ENCODE measurements around the gene RGS17. TPM values are rescaled to one million over a fixed set of nuclear protein-coding genes. Genes with fewer than 3 reads are reported as not detected.

Gene RGS17
- total RNA-seq, 1 donor from 2014 or later: 8.1 TPM

GRCh38 chr6:153145591-153145990 is 14.5 kb upstream of the RGS17 start:
- Histone ChIP-seq H3K36me3 (no peaks in the 10 kb centered on the region), H3K9ac (no peak overlapping the region), H2AFZ (replicated peaks) (no peak overlapping the region), H3K4me1 (peaks cover 2% of the 10 kb centered on the region), H3K4me3 (no peak overlapping the region), H3K27ac (no peak overlapping the region), H3K79me2 (ENCODE audit: low read depth) (no peaks in the 10 kb centered on the region), H3F3A (ENCODE audit: low read depth) (no peaks in the 10 kb centered on the region), H3K4me2 (no peak overlapping the region), H3K27me3 (no peaks in the 10 kb centered on the region), H4K20me1 (ENCODE audit: low read depth) (no peaks in the 10 kb centered on the region), H3K9me3 (ENCODE audit: low read depth) (no peaks in the 10 kb centered on the region)
- Mint-ChIP-seq H3K9me3 (peaks cover 8% of the 10 kb centered on the region), H3K36me3 (no peaks in the 10 kb centered on the region), H3K27me3 (ENCODE audit: insufficient read depth, low read depth) (peaks cover 3% of the 10 kb centered on the region), H3K27ac (no peak overlapping the region), H3K4me3 (no peak overlapping the region), H3K4me1 (peaks cover 5% of the 10 kb centered on the region)
- no peak for TF ChIP-seq EZH2phosphoT487 (IDR thresholded peaks at IDR 0.05)
- no peak for TF ChIP-seq CTCF (IDR thresholded peaks at IDR 0.05)
- TF ChIP-seq EZH2 (IDR thresholded peaks at IDR 0.05): no peak
- DNase-seq (ENCODE audit: low spot score): no peak

GRCh38 chr6:153143200-153143599 is 12.1 kb upstream of the RGS17 start:
- Mint-ChIP-seq H3K27ac (no peak overlapping the region), H3K4me1 (peaks cover 3% of the 10 kb centered on the region), H3K27me3 (ENCODE audit: insufficient read depth, low read depth) (peaks cover 3% of the 10 kb centered on the region), H3K9me3 (peaks cover 3% of the 10 kb centered on the region), H3K4me3 (no peak overlapping the region), H3K36me3 (no peaks in the 10 kb centered on the region)
- no peaks in the 10 kb centered on the region for H3K36me3 ChIP-seq
- peaks cover 9% of the 10 kb centered on the region for H3F3A ChIP-seq (ENCODE audit: low read depth)
- no peak overlapping the region for H3K27ac ChIP-seq
- no peaks in the 10 kb centered on the region for H3K27me3 ChIP-seq
- no peak overlapping the region for H3K4me3 ChIP-seq
- no peak overlapping the region for H3K9ac ChIP-seq
- no peak overlapping the region for H3K4me2 ChIP-seq
- no peak for TF ChIP-seq CTCF (IDR thresholded peaks at IDR 0.05)
- no peak for TF ChIP-seq EZH2phosphoT487 (IDR thresholded peaks at IDR 0.05)
- TF ChIP-seq EZH2 (IDR thresholded peaks at IDR 0.05): no peak
- H4K20me1 ChIP-seq (ENCODE audit: low read depth): peaks cover 4% of the 10 kb centered on the region
- no peaks in the 10 kb centered on the region for H3K79me2 ChIP-seq (ENCODE audit: low read depth)
- no peak for DNase-seq (ENCODE audit: low spot score)
- peaks cover 14% of the 10 kb centered on the region for H3K4me1 ChIP-seq
- no peak overlapping the region for H2AFZ ChIP-seq (replicated peaks)
- no peaks in the 10 kb centered on the region for H3K9me3 ChIP-seq (ENCODE audit: low read depth)

DNA sequence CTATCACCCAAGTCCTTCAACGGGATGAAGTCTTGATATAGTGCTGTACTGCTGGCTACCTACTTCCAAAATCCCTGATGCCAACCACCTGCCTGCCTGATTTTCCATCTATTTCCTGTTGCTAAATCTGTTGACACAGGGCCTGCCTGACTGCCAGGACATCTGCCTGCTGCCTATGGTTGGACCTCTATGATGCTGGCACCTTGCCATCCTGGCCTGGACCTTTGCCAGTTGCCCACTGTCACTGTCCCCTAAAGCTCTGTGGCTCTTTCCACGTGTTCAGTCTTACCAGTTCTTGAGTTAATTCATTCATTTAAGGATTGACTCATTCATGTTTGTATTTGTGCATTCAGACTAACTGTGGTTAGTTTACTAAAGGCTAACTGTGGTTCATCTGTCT is 9.2 kb upstream of the RGS17 start:
- no peaks in the 10 kb centered on the region for H3K36me3 ChIP-seq
- peak overlapping the region; percentile 42 for H3K4me2 ChIP-seq
- H3K9me3 ChIP-seq (ENCODE audit: low read depth): no peaks in the 10 kb centered on the region
- no peak for DNase-seq (ENCODE audit: low spot score)
- peaks cover 9% of the 10 kb centered on the region for H3F3A ChIP-seq (ENCODE audit: low read depth)
- H3K36me3 Mint-ChIP-seq: no peaks in the 10 kb centered on the region
- H3K27me3 Mint-ChIP-seq (ENCODE audit: insufficient read depth, low read depth): no peaks in the 10 kb centered on the region
- H4K20me1 ChIP-seq (ENCODE audit: low read depth): peaks cover 4% of the 10 kb centered on the region
- no peak overlapping the region for H3K27ac ChIP-seq
- no peak overlapping the region for H3K27ac Mint-ChIP-seq
- peak overlapping the region; percentile 10 for H2AFZ ChIP-seq (replicated peaks)
- no peaks in the 10 kb centered on the region for H3K27me3 ChIP-seq
- no peaks in the 10 kb centered on the region for H3K4me1 Mint-ChIP-seq
- peaks cover 14% of the 10 kb centered on the region for H3K4me1 ChIP-seq
- H3K4me3 ChIP-seq: no peak overlapping the region
- H3K9me3 Mint-ChIP-seq: peaks cover 3% of the 10 kb centered on the region
- H3K9ac ChIP-seq: peak overlapping the region; percentile 1
- no peak overlapping the region for H3K4me3 Mint-ChIP-seq
- no peaks in the 10 kb centered on the region for H3K79me2 ChIP-seq (ENCODE audit: low read depth)
- TF ChIP-seq EZH2phosphoT487 (IDR thresholded peaks at IDR 0.05) (no peak), CTCF (IDR thresholded peaks at IDR 0.05) (no peak), EZH2 (IDR thresholded peaks at IDR 0.05) (no peak)
